HCT116 (cell line): ENCODE results near the gene TXLNB. TPM values are rescaled to one million over a fixed set of nuclear protein-coding genes. Genes with fewer than 3 reads are reported as not detected.

Experiments
- ATAC-seq: fragments of 200-7000 bp; cut with Tn5 transposase; 2 replicates; pipeline ENCODE4 v1.9.1; 2020; ENCODE audit warnings: mild to moderate bottlenecking, moderate library complexity
- BruUV-seq: library from RNA; stranded (reverse); fragments of 400-500 nt; replicated peaks from 2 replicates; lab custom pipeline; 2021; lab: Mats Ljungman, UMichigan
- CTCF ChIA-PET: fragments of 300-600 bp; sonication (Branson Sonifier 250); formaldehyde crosslinking; loops from one replicate; lab custom pipeline; 2021; ENCODE audit warnings: antibody characterized with exemption; lab: Charles Lee
- POLR2A ChIA-PET: fragments of 300-600, 350-600 bp; sonication (Branson Sonifier 250); formaldehyde crosslinking; loops from one replicate; lab custom pipeline; 2021; ENCODE audit warnings: antibody characterized with exemption; lab: Charles Lee
- RAD21 ChIA-PET, 2 experiments: fragments of 300-600 bp; sonication (Branson Sonifier 250); formaldehyde crosslinking; loops; one replicate each; lab custom pipeline; 2023; ENCODE audit warnings: low total read pairs in 2 of 2; ENCODE audit not compliant: uncharacterized antibody in 2 of 2, unreplicated experiment in 2 of 2, low non-redundant PET in 1 of 2; lab: Charles Lee
- DNase-seq: peaks from one replicate; pipeline ENCODE4 v3.0.0-alpha.2; 2010; ENCODE audit warnings: low read depth, low spot score
- H2AFZ ChIP-seq: fragments of 200-600 bp; shearing (Covaris generic), sonication (generic); 2 replicates; pipeline ENCODE4 v1.6.1; 2017; ENCODE audit warnings: low read depth, mixed run types, mixed read lengths, antibody characterized with exemption, low read length; ENCODE audit not compliant: poor library complexity, severe bottlenecking
- H3K27ac ChIP-seq: 2 replicates; pipeline ENCODE4 v1.5.1; 2012; ENCODE audit warnings: low read depth, low read length
- H3K27me3 ChIP-seq: fragments of 200-600 bp; sonication (generic); 2 replicates; pipeline ENCODE4 v1.6.1; 2016; ENCODE audit warnings: mixed run types, low read length, mixed read lengths; ENCODE audit not compliant: insufficient read depth
- H3K36me3 ChIP-seq, 2 experiments: fragments of 200-500 bp in 1 of 2; fragments of 200-600 bp in 1 of 2; sonication (Bioruptor generic) in 1 of 2; sonication (generic) in 1 of 2; 2 replicates each; pipeline versions ENCODE4 v1.5.1 to v1.6.1; 2014 to 2016; ENCODE audit warnings: low read length in 2 of 2, inconsistent platforms in 1 of 2, mixed read lengths in 1 of 2, mixed run types in 1 of 2; ENCODE audit not compliant: insufficient read depth in 2 of 2, control insufficient read depth in 1 of 2
- H3K4me1 ChIP-seq, 2 experiments: fragments of 200-600 bp in 1 of 2; sonication (generic) in 1 of 2; 2 replicates each; pipeline versions ENCODE4 v1.5.1 to v1.6.1; 2012 to 2017; ENCODE audit warnings: low read length in 2 of 2, inconsistent platforms in 1 of 2, mild to moderate bottlenecking in 1 of 2, mixed read lengths in 1 of 2, mixed run types in 1 of 2, moderate library complexity in 1 of 2; ENCODE audit not compliant: insufficient read depth in 2 of 2, control insufficient read depth in 1 of 2
- H3K4me2 ChIP-seq: fragments of 200-600 bp; sonication (generic); 2 replicates; pipeline ENCODE4 v1.6.1; 2017; ENCODE audit warnings: mixed run types, low read length, mixed read lengths
- H3K4me3 ChIP-seq, 2 experiments: fragments of 200-600 bp in 1 of 2; sonication (generic) in 1 of 2; replicated peaks in 1 of 2; 2 replicates each; pipeline ENCODE4 v1.5.1; 2011 to 2016; ENCODE audit warnings: low read length in 2 of 2, control low read depth in 1 of 2, low read depth in 1 of 2, mild to moderate bottlenecking in 1 of 2, mixed read lengths in 1 of 2, mixed run types in 1 of 2
- H3K79me2 ChIP-seq: fragments of 200-600 bp; sonication (generic); 2 replicates; pipeline ENCODE4 v1.6.1; 2017; ENCODE audit warnings: mild to moderate bottlenecking, mixed run types, low read length, moderate library complexity, mixed read lengths; ENCODE audit not compliant: insufficient read depth
- H3K9ac ChIP-seq: fragments of 200-600 bp; sonication (generic); 2 replicates; pipeline ENCODE4 v1.6.1; 2016; ENCODE audit warnings: low read length, mixed read lengths
- H3K9me2 ChIP-seq: fragments of 200-600 bp; sonication (generic), shearing (Covaris generic); 2 replicates; pipeline ENCODE4 v1.6.1; 2017; ENCODE audit warnings: mixed run types, mild to moderate bottlenecking, moderate library complexity; ENCODE audit not compliant: insufficient read depth
- H3K9me3 ChIP-seq, 2 experiments: fragments of 200-500 bp in 1 of 2; fragments of 200-600 bp in 1 of 2; sonication (Bioruptor generic) in 1 of 2; sonication (generic) in 1 of 2; 2 replicates each; pipeline ENCODE4 v1.6.1; 2014 to 2017; ENCODE audit warnings: low read length in 2 of 2, mixed read lengths in 2 of 2, inconsistent platforms in 1 of 2, low read depth in 1 of 2, mild to moderate bottlenecking in 1 of 2, mixed run types in 1 of 2, moderate library complexity in 1 of 2; ENCODE audit not compliant: control insufficient read depth in 1 of 2, insufficient read depth in 1 of 2
- H4K20me1 ChIP-seq: fragments of 200-600 bp; sonication (generic), shearing (Covaris generic); 2 replicates; pipeline ENCODE4 v1.6.1; 2017; ENCODE audit warnings: mixed run types, mild to moderate bottlenecking, moderate library complexity; ENCODE audit not compliant: insufficient read depth
- ATF3 ChIP-seq: IDR thresholded peaks from 2 replicates; pipeline ENCODE4 v1.6.1; 2012
- CBX3 ChIP-seq: IDR thresholded peaks from 2 replicates; pipeline ENCODE4 v1.6.1; 2012; ENCODE audit warnings: low read depth
- CEBPB ChIP-seq: IDR thresholded peaks from 2 replicates; pipeline ENCODE4 v1.6.1; 2012; ENCODE audit warnings: low read depth
- CTCF ChIP-seq, 3 experiments: fragments of 200-600 bp in 1 of 3; sonication (generic) in 1 of 3; IDR thresholded peaks in 2 of 3; conservative IDR thresholded peaks in 1 of 3; 2 replicates each; pipeline ENCODE4 v1.5.1; 2012 to 2017; ENCODE audit warnings: low read depth in 2 of 3, low read length in 2 of 3, antibody characterized with exemption in 1 of 3, borderline replicate concordance in 1 of 3, control low read depth in 1 of 3, mild to moderate bottlenecking in 1 of 3, mixed read lengths in 1 of 3, mixed run types in 1 of 3, moderate library complexity in 1 of 3; ENCODE audit not compliant: insufficient read depth in 1 of 3
- EGR1 ChIP-seq: IDR thresholded peaks from 2 replicates; pipeline ENCODE4 v1.6.1; 2012; ENCODE audit warnings: low read depth
- EZH2 ChIP-seq: fragments of 200-600 bp; sonication (generic); IDR thresholded peaks from 2 replicates; pipeline ENCODE4 v1.6.1; 2017; ENCODE audit warnings: antibody characterized with exemption, mixed run types
- EZH2phosphoT487 ChIP-seq: fragments of 200-600 bp; IDR thresholded peaks from 2 replicates; pipeline ENCODE4 v1.6.1; 2018; ENCODE audit warnings: antibody characterized with exemption, borderline replicate concordance
- FOSL1 ChIP-seq: IDR thresholded peaks from 2 replicates; pipeline ENCODE4 v1.6.1; 2012; ENCODE audit warnings: low read depth
- POLR2A ChIP-seq: IDR thresholded peaks from 2 replicates; pipeline ENCODE4 v1.7.0; 2011; ENCODE audit warnings: borderline replicate concordance; ENCODE audit not compliant: insufficient read depth, insufficient read length; ENCODE audit errors: extremely low read depth
- SP1 ChIP-seq: IDR thresholded peaks from 2 replicates; pipeline ENCODE4 v1.6.1; 2012; ENCODE audit warnings: low read depth
- TCF7L2 ChIP-seq: IDR thresholded peaks from 2 replicates; pipeline ENCODE4 v1.7.0; 2011; ENCODE audit warnings: borderline replicate concordance, inconsistent platforms; ENCODE audit not compliant: insufficient read depth, insufficient read length; ENCODE audit errors: extremely low read depth
- YY1 ChIP-seq: IDR thresholded peaks from 2 replicates; pipeline ENCODE4 v1.6.1; 2011; ENCODE audit warnings: low read length, low read depth, moderate library complexity, mild to moderate bottlenecking; ENCODE audit not compliant: insufficient replicate concordance; ENCODE audit errors: extremely low read depth
- ZFX ChIP-seq: fragments of 450-650 bp; IDR thresholded peaks from 2 replicates; pipeline ENCODE4 v1.6.1; 2017
- intact Hi-C: fragments of 100-400 bp; cut with micrococcal nuclease; formaldehyde crosslinking; loops from 2 replicates; pipeline ENCODE4 v1.10.0; 2022
- total RNA-seq: library from RNA; stranded (reverse); gene quantifications from one replicate; pipeline ENCODE4 v1.2.1, GENCODE V29; 2021; ENCODE audit not compliant: unreplicated experiment
- TF ChIP-seq, protein P1 (sequence below): IDR thresholded peaks from 2 replicates; pipeline ENCODE4 v1.6.1; 2012; ENCODE audit warnings: low read depth

The TXLNB gene
- total RNA-seq, 1 experiment from 2014 or later, result 0.05 TPM

- intact Hi-C loops, result no loop called here
- Histone ChIP-seq H4K20me1 (no peaks in the 10 kb centered on the region), H3K79me2 (no peaks in the 10 kb centered on the region), H3K27ac (no peak overlapping the region), H3K4me2 (no peak overlapping the region), H3K9me3 (no peaks in the 10 kb centered on the region), H3K9me2 (no peaks in the 10 kb centered on the region), H3K9ac (no peak overlapping the region), H3K27me3 (no peaks in the 10 kb centered on the region), H2AFZ (no peak overlapping the region), H3K4me3 (no peak overlapping the region), H3K4me1 (no peaks in the 10 kb centered on the region), H3K36me3 (no peaks in the 10 kb centered on the region)
- CTCF ChIA-PET, result no interaction called here
- TF ChIP-seq CTCF (IDR thresholded peaks at IDR 0.05 in 2 of 3, conservative IDR thresholded peaks at IDR 0.05 in 1 of 3; ENCODE audit: borderline replicate concordance in 1 of 3, insufficient read depth in 1 of 3, low read depth in 2 of 3, low read length in 2 of 3), result no peak
- TF ChIP-seq ZFX, result no peak
- no peak for TF ChIP-seq EZH2
- no peak for TF ChIP-seq EZH2phosphoT487
- DNase-seq (no peak), ATAC-seq (no peak)
- RAD21 ChIA-PET, result no interaction called here
- no TSS peak for BruUV-seq
- POLR2A ChIA-PET, result no interaction called here
These were observed 14.6 kb downstream of the TXLNB start for GRCh38 chr6:139277161-139277560.

GRCh38 chr6:139275279-139276055 lies 16.3 kb downstream of the TXLNB start:
- RAD21 ChIA-PET, result no interaction called here
- no peak for DNase-seq
- Histone ChIP-seq H2AFZ (no peak overlapping the region), H3K36me3 (no peaks in the 10 kb centered on the region), H3K9ac (no peak overlapping the region), H3K27ac (no peak overlapping the region), H3K27me3 (no peaks in the 10 kb centered on the region), H4K20me1 (no peaks in the 10 kb centered on the region), H3K4me1 (no peaks in the 10 kb centered on the region), H3K79me2 (no peaks in the 10 kb centered on the region), H3K9me3 (no peaks in the 10 kb centered on the region), H3K4me2 (no peak overlapping the region), H3K9me2 (no peaks in the 10 kb centered on the region), H3K4me3 (no peak overlapping the region)
- BruUV-seq, result no TSS peak
- POLR2A ChIA-PET, result no interaction called here
- intact Hi-C loops, result loop anchor here (2.0 kb wide), 1 partner anchor 19 kb away; no protein-coding TSS in a partner anchor
- TF ChIP-seq FOSL1 (no peak), TCF7L2 (no peak), ATF3 (no peak), CBX3 (no peak), YY1 (no peak), CEBPB (no peak), EZH2 (no peak), SP1 (no peak), EGR1 (no peak), POLR2A (no peak)
- TF ChIP-seq, protein P1, sequence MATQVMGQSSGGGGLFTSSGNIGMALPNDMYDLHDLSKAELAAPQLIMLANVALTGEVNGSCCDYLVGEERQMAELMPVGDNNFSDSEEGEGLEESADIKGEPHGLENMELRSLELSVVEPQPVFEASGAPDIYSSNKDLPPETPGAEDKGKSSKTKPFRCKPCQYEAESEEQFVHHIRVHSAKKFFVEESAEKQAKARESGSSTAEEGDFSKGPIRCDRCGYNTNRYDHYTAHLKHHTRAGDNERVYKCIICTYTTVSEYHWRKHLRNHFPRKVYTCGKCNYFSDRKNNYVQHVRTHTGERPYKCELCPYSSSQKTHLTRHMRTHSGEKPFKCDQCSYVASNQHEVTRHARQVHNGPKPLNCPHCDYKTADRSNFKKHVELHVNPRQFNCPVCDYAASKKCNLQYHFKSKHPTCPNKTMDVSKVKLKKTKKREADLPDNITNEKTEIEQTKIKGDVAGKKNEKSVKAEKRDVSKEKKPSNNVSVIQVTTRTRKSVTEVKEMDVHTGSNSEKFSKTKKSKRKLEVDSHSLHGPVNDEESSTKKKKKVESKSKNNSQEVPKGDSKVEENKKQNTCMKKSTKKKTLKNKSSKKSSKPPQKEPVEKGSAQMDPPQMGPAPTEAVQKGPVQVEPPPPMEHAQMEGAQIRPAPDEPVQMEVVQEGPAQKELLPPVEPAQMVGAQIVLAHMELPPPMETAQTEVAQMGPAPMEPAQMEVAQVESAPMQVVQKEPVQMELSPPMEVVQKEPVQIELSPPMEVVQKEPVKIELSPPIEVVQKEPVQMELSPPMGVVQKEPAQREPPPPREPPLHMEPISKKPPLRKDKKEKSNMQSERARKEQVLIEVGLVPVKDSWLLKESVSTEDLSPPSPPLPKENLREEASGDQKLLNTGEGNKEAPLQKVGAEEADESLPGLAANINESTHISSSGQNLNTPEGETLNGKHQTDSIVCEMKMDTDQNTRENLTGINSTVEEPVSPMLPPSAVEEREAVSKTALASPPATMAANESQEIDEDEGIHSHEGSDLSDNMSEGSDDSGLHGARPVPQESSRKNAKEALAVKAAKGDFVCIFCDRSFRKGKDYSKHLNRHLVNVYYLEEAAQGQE, result no peak
- CTCF ChIA-PET, result no interaction called here
- no peak for ATAC-seq
